ENCODE data around the gene GTF3A.

DNA sequence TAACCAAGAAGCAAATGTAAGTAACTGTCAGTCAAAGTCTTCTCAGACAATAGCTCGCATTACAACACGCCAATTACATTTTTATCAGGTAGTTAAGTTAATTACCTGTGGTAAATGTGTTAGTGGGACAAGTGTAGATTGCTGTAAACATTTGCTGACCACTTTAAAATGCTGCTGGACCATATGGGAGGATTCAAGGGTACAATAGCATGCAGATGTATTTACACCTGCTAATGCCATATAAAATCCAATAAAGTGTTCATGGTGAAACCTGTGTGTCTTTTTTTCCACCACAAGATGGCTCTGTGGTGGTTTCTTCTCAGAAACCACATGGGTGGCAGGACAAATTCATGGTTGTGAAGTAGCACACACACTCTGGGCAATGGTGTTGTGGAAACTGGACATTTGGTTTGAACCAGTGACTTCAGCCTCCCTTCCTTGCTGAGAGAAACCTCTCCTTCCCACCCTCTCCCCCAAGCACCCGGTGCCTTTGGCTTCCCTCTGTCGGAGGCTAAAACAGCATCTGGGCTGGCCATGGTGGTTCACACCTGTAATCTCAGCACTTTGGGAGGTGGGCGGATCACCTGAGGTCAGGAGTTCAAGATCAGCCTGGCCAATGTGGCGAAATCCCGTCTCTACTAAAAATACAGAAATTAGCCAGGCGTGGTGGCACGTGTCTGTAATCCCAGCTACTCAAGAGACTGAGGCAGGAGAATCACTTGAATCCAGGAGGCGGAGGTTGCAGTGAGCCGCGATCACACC, 18.1 kb upstream of the GTF3A start:
- TF ChIP-seq, protein P1, sequence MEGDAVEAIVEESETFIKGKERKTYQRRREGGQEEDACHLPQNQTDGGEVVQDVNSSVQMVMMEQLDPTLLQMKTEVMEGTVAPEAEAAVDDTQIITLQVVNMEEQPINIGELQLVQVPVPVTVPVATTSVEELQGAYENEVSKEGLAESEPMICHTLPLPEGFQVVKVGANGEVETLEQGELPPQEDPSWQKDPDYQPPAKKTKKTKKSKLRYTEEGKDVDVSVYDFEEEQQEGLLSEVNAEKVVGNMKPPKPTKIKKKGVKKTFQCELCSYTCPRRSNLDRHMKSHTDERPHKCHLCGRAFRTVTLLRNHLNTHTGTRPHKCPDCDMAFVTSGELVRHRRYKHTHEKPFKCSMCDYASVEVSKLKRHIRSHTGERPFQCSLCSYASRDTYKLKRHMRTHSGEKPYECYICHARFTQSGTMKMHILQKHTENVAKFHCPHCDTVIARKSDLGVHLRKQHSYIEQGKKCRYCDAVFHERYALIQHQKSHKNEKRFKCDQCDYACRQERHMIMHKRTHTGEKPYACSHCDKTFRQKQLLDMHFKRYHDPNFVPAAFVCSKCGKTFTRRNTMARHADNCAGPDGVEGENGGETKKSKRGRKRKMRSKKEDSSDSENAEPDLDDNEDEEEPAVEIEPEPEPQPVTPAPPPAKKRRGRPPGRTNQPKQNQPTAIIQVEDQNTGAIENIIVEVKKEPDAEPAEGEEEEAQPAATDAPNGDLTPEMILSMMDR (IDR thresholded peaks at IDR 0.05) = peak in 4 of 6 experiments; percentile 19 to 52 (median 50)
- no peak for TF ChIP-seq POLR2A (IDR thresholded peaks at IDR 0.05)
